Measurements from ENCODE around the gene AP1M2.
"Not testable (repeated sequence)": the region's sequence is repeated elsewhere in the genome, so short reads cannot be mapped to it uniquely, and the experiment has no call there.

AP1M2 gene

GRCh38 chr19:10568062-10568825 is 18.9 kb downstream of the AP1M2 start:
- in situ Hi-C loops (cut with HindIII; ENCODE audit: low pct_ligation_motif_present, low pct_unique_long_range_greater_than_20kb, low sequenced_read_pairs), result no loop called here
- DNase-seq, result peak; percentile 35

GRCh38 chr19:10567656-10568055 is 19.5 kb downstream of the AP1M2 start:
- in situ Hi-C loops (cut with HindIII; ENCODE audit: low pct_ligation_motif_present, low pct_unique_long_range_greater_than_20kb, low sequenced_read_pairs), result no loop called here
- DNase-seq, result no peak

- no peak for DNase-seq
- in situ Hi-C loops (cut with HindIII; ENCODE audit: low pct_ligation_motif_present, low pct_unique_long_range_greater_than_20kb, low sequenced_read_pairs), result no loop called here
Observed at GRCh38 chr19:10566658-10567410, 20.3 kb downstream of the AP1M2 start.

- in situ Hi-C loops (cut with HindIII; ENCODE audit: low pct_ligation_motif_present, low pct_unique_long_range_greater_than_20kb, low sequenced_read_pairs), result no loop called here
- no peak for DNase-seq
Observed at GRCh38 chr19:10566408-10566657, 20.8 kb downstream of the AP1M2 start.

- in situ Hi-C loops (cut with HindIII; ENCODE audit: low pct_ligation_motif_present, low pct_unique_long_range_greater_than_20kb, low sequenced_read_pairs), result no loop called here
- DNase-seq, result peak; percentile 94
Observed at GRCh38 chr19:10565567-10566407, 21.3 kb downstream of the AP1M2 start, which contains the start of gene KRI1. Gene KRI1, minus strand, starts transcription at chr19:10566010. Its CDS starts 11 bp downstream, at chr19:10565999.

- in situ Hi-C loops (cut with HindIII; ENCODE audit: low pct_ligation_motif_present, low pct_unique_long_range_greater_than_20kb, low sequenced_read_pairs), result no loop called here
- peak; percentile 56 for DNase-seq
Observed at GRCh38 chr19:10565028-10565566, 22.0 kb downstream of the AP1M2 start.

- no peak for DNase-seq
- in situ Hi-C loops (cut with HindIII; ENCODE audit: low pct_ligation_motif_present, low pct_unique_long_range_greater_than_20kb, low sequenced_read_pairs), result no loop called here
Observed at GRCh38 chr19:10562609-10563008, 24.5 kb downstream of the AP1M2 start.

- in situ Hi-C loops (cut with HindIII; ENCODE audit: low pct_ligation_motif_present, low pct_unique_long_range_greater_than_20kb, low sequenced_read_pairs), result no loop called here
Observed at GRCh38 chr19:10560154-10560553, 27.0 kb downstream of the AP1M2 start.

GRCh38 chr19:10557603-10558197 is 29.4 kb downstream of the AP1M2 start:
- no peak for DNase-seq
- in situ Hi-C loops (cut with HindIII; ENCODE audit: low pct_ligation_motif_present, low pct_unique_long_range_greater_than_20kb, low sequenced_read_pairs), result no loop called here

More at GRCh38 chr19:10560154-10560553, 27.0 kb downstream of the AP1M2 start:
- DNase-seq, result no peak

- DNase-seq, result no peak
- in situ Hi-C loops (cut with HindIII; ENCODE audit: low pct_ligation_motif_present, low pct_unique_long_range_greater_than_20kb, low sequenced_read_pairs), result no loop called here
Observed at GRCh38 chr19:10555610-10555973, 31.5 kb downstream of the AP1M2 start.

GRCh38 chr19:10554760-10555609 is 32.1 kb downstream of the AP1M2 start:
- DNase-seq, result no peak
- in situ Hi-C loops (cut with HindIII; ENCODE audit: low pct_ligation_motif_present, low pct_unique_long_range_greater_than_20kb, low sequenced_read_pairs), result no loop called here

GRCh38 chr19:10553943-10554381 is 33.1 kb downstream of the AP1M2 start:
- no peak for DNase-seq
- in situ Hi-C loops (cut with HindIII; ENCODE audit: low pct_ligation_motif_present, low pct_unique_long_range_greater_than_20kb, low sequenced_read_pairs), result no loop called here

- DNase-seq, result no peak
- in situ Hi-C loops (cut with HindIII; ENCODE audit: low pct_ligation_motif_present, low pct_unique_long_range_greater_than_20kb, low sequenced_read_pairs), result no loop called here
Observed at GRCh38 chr19:10553087-10553667, 33.9 kb downstream of the AP1M2 start.

GRCh38 chr19:10552510-10553053 is 34.5 kb downstream of the AP1M2 start:
- no peak for DNase-seq
- in situ Hi-C loops (cut with HindIII; ENCODE audit: low pct_ligation_motif_present, low pct_unique_long_range_greater_than_20kb, low sequenced_read_pairs), result no loop called here

GRCh38 chr19:10551698-10552301 is 35.3 kb downstream of the AP1M2 start:
- in situ Hi-C loops (cut with HindIII; ENCODE audit: low pct_ligation_motif_present, low pct_unique_long_range_greater_than_20kb, low sequenced_read_pairs), result no loop called here
- peak; percentile 49 for DNase-seq

GRCh38 chr19:10551006-10551405 is 36.1 kb downstream of the AP1M2 start:
- in situ Hi-C loops (cut with HindIII; ENCODE audit: low pct_ligation_motif_present, low pct_unique_long_range_greater_than_20kb, low sequenced_read_pairs), result not testable (repeated sequence)

GRCh38 chr19:10550336-10550735 is 36.8 kb downstream of the AP1M2 start:
- in situ Hi-C loops (cut with HindIII; ENCODE audit: low pct_ligation_motif_present, low pct_unique_long_range_greater_than_20kb, low sequenced_read_pairs), result no loop called here
- no peak for DNase-seq

More at GRCh38 chr19:10551006-10551405, 36.1 kb downstream of the AP1M2 start:
- not testable (repeated sequence) for DNase-seq

Measured in ACHN (cell line).